ENCODE measurements around the gene NUCKS1. TPM values are rescaled to one million over a fixed set of nuclear protein-coding genes. Genes with fewer than 3 reads are reported as not detected.

Gene NUCKS1
- total RNA-seq, result 152 TPM

- Histone ChIP-seq H3K4me3 (ENCODE audit: low read length in 3 of 3) (peak within 1 kb of the TSS; percentile 84 to 93 (median 85)), H3K9me3 (ENCODE audit: control insufficient read depth in 3 of 3, low read length in 3 of 3) (no peaks in the 10 kb centered on the region), H3K4me1 (ENCODE audit: control insufficient read depth in 3 of 3, insufficient read depth in 3 of 3, low read length in 3 of 3) (peaks cover 17 to 19% (median 18%) of the 10 kb centered on the region in 3 donors), H3K27ac (ENCODE audit: low read depth, low read length) (peak within 1 kb of the TSS; percentile 96), H3K27me3 (ENCODE audit: control insufficient read depth in 3 of 3, insufficient read depth in 3 of 3, low read length in 3 of 3) (no peaks in the 10 kb centered on the region), H3K36me3 (ENCODE audit: control insufficient read depth in 3 of 3, insufficient read depth in 3 of 3, low read length in 3 of 3) (no peaks in the 10 kb centered on the region), H3K9ac (ENCODE audit: low read depth in 1 of 3, low read length in 3 of 3) (peak within 1 kb of the TSS; percentile 81 to 97 (median 89))
Measured at GRCh38 chr1:205750138-205751035, at the start of gene NUCKS1. TSS of gene NUCKS1 (minus strand) at chr1:205750182. CDS start at chr1:205749973, 209 bp downstream.

GRCh38 chr1:205798577-205798976 is 48.6 kb upstream of the NUCKS1 start:
- H3K27me3 ChIP-seq (ENCODE audit: control insufficient read depth in 3 of 3, insufficient read depth in 3 of 3, low read length in 3 of 3), result no peaks in the 10 kb centered on the region
- H3K9me3 ChIP-seq (ENCODE audit: control insufficient read depth in 3 of 3, low read length in 3 of 3), result no peaks in the 10 kb centered on the region
- H3K4me1 ChIP-seq (ENCODE audit: control insufficient read depth in 3 of 3, insufficient read depth in 3 of 3, low read length in 3 of 3), result peaks cover 4 to 11% (median 5%) of the 10 kb centered on the region in 3 donors
- no peak overlapping the region for H3K9ac ChIP-seq (ENCODE audit: low read depth in 1 of 3, low read length in 3 of 3)
- H3K27ac ChIP-seq (ENCODE audit: low read depth, low read length), result no peak overlapping the region
- no peak overlapping the region for H3K4me3 ChIP-seq (ENCODE audit: low read length in 3 of 3)
- peaks cover 62 to 70% (median 66%) of the 10 kb centered on the region in 3 donors for H3K36me3 ChIP-seq (ENCODE audit: control insufficient read depth in 3 of 3, insufficient read depth in 3 of 3, low read length in 3 of 3)

- H3K27ac ChIP-seq (ENCODE audit: low read depth, low read length), result no peak overlapping the region
- H3K4me1 ChIP-seq (ENCODE audit: control insufficient read depth in 3 of 3, insufficient read depth in 3 of 3, low read length in 3 of 3), result peaks cover 10 to 22% (median 14%) of the 10 kb centered on the region in 3 donors
- peaks cover 64 to 76% (median 72%) of the 10 kb centered on the region in 3 donors for H3K36me3 ChIP-seq (ENCODE audit: control insufficient read depth in 3 of 3, insufficient read depth in 3 of 3, low read length in 3 of 3)
Measured at GRCh38 chr1:205797168-205797567, 47.2 kb upstream of the NUCKS1 start.

GRCh38 chr1:205794011-205794730 is 44.2 kb upstream of the NUCKS1 start:
- no peaks in the 10 kb centered on the region for H3K27me3 ChIP-seq (ENCODE audit: control insufficient read depth in 3 of 3, insufficient read depth in 3 of 3, low read length in 3 of 3)
- no peak overlapping the region for H3K27ac ChIP-seq (ENCODE audit: low read depth, low read length)
- peaks cover 11 to 22% (median 11%) of the 10 kb centered on the region in 3 donors for H3K4me1 ChIP-seq (ENCODE audit: control insufficient read depth in 3 of 3, insufficient read depth in 3 of 3, low read length in 3 of 3)
- H3K9ac ChIP-seq (ENCODE audit: low read depth in 1 of 3, low read length in 3 of 3), result no peak overlapping the region
- no peak overlapping the region for H3K4me3 ChIP-seq (ENCODE audit: low read length in 3 of 3)
- H3K36me3 ChIP-seq (ENCODE audit: control insufficient read depth in 3 of 3, insufficient read depth in 3 of 3, low read length in 3 of 3), result peaks cover 73 to 79% (median 77%) of the 10 kb centered on the region in 3 donors
- no peaks in the 10 kb centered on the region for H3K9me3 ChIP-seq (ENCODE audit: control insufficient read depth in 3 of 3, low read length in 3 of 3)

More at GRCh38 chr1:205797168-205797567, 47.2 kb upstream of the NUCKS1 start:
- Histone ChIP-seq H3K9me3 (ENCODE audit: control insufficient read depth in 3 of 3, low read length in 3 of 3) (no peaks in the 10 kb centered on the region), H3K9ac (ENCODE audit: low read depth in 1 of 3, low read length in 3 of 3) (no peak overlapping the region), H3K4me3 (ENCODE audit: low read length in 3 of 3) (no peak overlapping the region), H3K27me3 (ENCODE audit: control insufficient read depth in 3 of 3, insufficient read depth in 3 of 3, low read length in 3 of 3) (no peaks in the 10 kb centered on the region)

GRCh38 chr1:205792961-205793673 is 43.1 kb upstream of the NUCKS1 start:
- H3K36me3 ChIP-seq (ENCODE audit: control insufficient read depth in 3 of 3, insufficient read depth in 3 of 3, low read length in 3 of 3), result peaks cover 62 to 69% (median 67%) of the 10 kb centered on the region in 3 donors
- no peak overlapping the region for H3K4me3 ChIP-seq (ENCODE audit: low read length in 3 of 3)
- H3K9me3 ChIP-seq (ENCODE audit: control insufficient read depth in 3 of 3, low read length in 3 of 3), result no peaks in the 10 kb centered on the region
- no peaks in the 10 kb centered on the region for H3K27me3 ChIP-seq (ENCODE audit: control insufficient read depth in 3 of 3, insufficient read depth in 3 of 3, low read length in 3 of 3)
- H3K27ac ChIP-seq (ENCODE audit: low read depth, low read length), result peak overlapping the region; percentile 34
- H3K9ac ChIP-seq (ENCODE audit: low read depth in 1 of 3, low read length in 3 of 3), result peak overlapping the region in 1 of 3 donors; percentile 62
- peaks cover 11 to 22% (median 11%) of the 10 kb centered on the region in 3 donors for H3K4me1 ChIP-seq (ENCODE audit: control insufficient read depth in 3 of 3, insufficient read depth in 3 of 3, low read length in 3 of 3)

- no peak overlapping the region for H3K27ac ChIP-seq (ENCODE audit: low read depth, low read length)
- peak overlapping the region in 1 of 3 donors; percentile 62 for H3K9ac ChIP-seq (ENCODE audit: low read depth in 1 of 3, low read length in 3 of 3)
Measured at GRCh38 chr1:205792481-205792881, 42.5 kb upstream of the NUCKS1 start.

GRCh38 chr1:205791568-205792180 is 41.7 kb upstream of the NUCKS1 start:
- no peak overlapping the region for H3K27ac ChIP-seq (ENCODE audit: low read depth, low read length)
- peaks cover 49 to 54% (median 53%) of the 10 kb centered on the region in 3 donors for H3K36me3 ChIP-seq (ENCODE audit: control insufficient read depth in 3 of 3, insufficient read depth in 3 of 3, low read length in 3 of 3)
- no peak overlapping the region for H3K4me3 ChIP-seq (ENCODE audit: low read length in 3 of 3)
- H3K9me3 ChIP-seq (ENCODE audit: control insufficient read depth in 3 of 3, low read length in 3 of 3), result no peaks in the 10 kb centered on the region
- no peaks in the 10 kb centered on the region for H3K27me3 ChIP-seq (ENCODE audit: control insufficient read depth in 3 of 3, insufficient read depth in 3 of 3, low read length in 3 of 3)
- H3K4me1 ChIP-seq (ENCODE audit: control insufficient read depth in 3 of 3, insufficient read depth in 3 of 3, low read length in 3 of 3), result peaks cover 11 to 24% (median 11%) of the 10 kb centered on the region in 3 donors
- peak overlapping the region in 1 of 3 donors; percentile 50 for H3K9ac ChIP-seq (ENCODE audit: low read depth in 1 of 3, low read length in 3 of 3)

More at GRCh38 chr1:205792481-205792881, 42.5 kb upstream of the NUCKS1 start:
- no peaks in the 10 kb centered on the region for H3K9me3 ChIP-seq (ENCODE audit: control insufficient read depth in 3 of 3, low read length in 3 of 3)
- H3K27me3 ChIP-seq (ENCODE audit: control insufficient read depth in 3 of 3, insufficient read depth in 3 of 3, low read length in 3 of 3), result no peaks in the 10 kb centered on the region
- no peak overlapping the region for H3K4me3 ChIP-seq (ENCODE audit: low read length in 3 of 3)
- peaks cover 11 to 22% (median 11%) of the 10 kb centered on the region in 3 donors for H3K4me1 ChIP-seq (ENCODE audit: control insufficient read depth in 3 of 3, insufficient read depth in 3 of 3, low read length in 3 of 3)
- peaks cover 57 to 63% (median 61%) of the 10 kb centered on the region in 3 donors for H3K36me3 ChIP-seq (ENCODE audit: control insufficient read depth in 3 of 3, insufficient read depth in 3 of 3, low read length in 3 of 3)

- no peaks in the 10 kb centered on the region for H3K9me3 ChIP-seq (ENCODE audit: control insufficient read depth in 3 of 3, low read length in 3 of 3)
- peaks cover 13 to 25% (median 20%) of the 10 kb centered on the region in 3 donors for H3K36me3 ChIP-seq (ENCODE audit: control insufficient read depth in 3 of 3, insufficient read depth in 3 of 3, low read length in 3 of 3)
- peaks cover 19 to 30% (median 22%) of the 10 kb centered on the region in 3 donors for H3K4me1 ChIP-seq (ENCODE audit: control insufficient read depth in 3 of 3, insufficient read depth in 3 of 3, low read length in 3 of 3)
- peak overlapping the region in 1 of 3 donors; percentile 17 for H3K9ac ChIP-seq (ENCODE audit: low read depth in 1 of 3, low read length in 3 of 3)
- H3K4me3 ChIP-seq (ENCODE audit: low read length in 3 of 3), result no peak overlapping the region
- H3K27me3 ChIP-seq (ENCODE audit: control insufficient read depth in 3 of 3, insufficient read depth in 3 of 3, low read length in 3 of 3), result no peaks in the 10 kb centered on the region
- no peak overlapping the region for H3K27ac ChIP-seq (ENCODE audit: low read depth, low read length)
Measured at GRCh38 chr1:205787287-205787916, 37.4 kb upstream of the NUCKS1 start.

GRCh38 chr1:205786601-205787000 is 36.6 kb upstream of the NUCKS1 start:
- H3K9ac ChIP-seq (ENCODE audit: low read depth in 1 of 3, low read length in 3 of 3), result no peak overlapping the region
- no peaks in the 10 kb centered on the region for H3K27me3 ChIP-seq (ENCODE audit: control insufficient read depth in 3 of 3, insufficient read depth in 3 of 3, low read length in 3 of 3)
- H3K36me3 ChIP-seq (ENCODE audit: control insufficient read depth in 3 of 3, insufficient read depth in 3 of 3, low read length in 3 of 3), result peaks cover 9 to 20% (median 16%) of the 10 kb centered on the region in 3 donors
- no peak overlapping the region for H3K27ac ChIP-seq (ENCODE audit: low read depth, low read length)
- no peak overlapping the region for H3K4me3 ChIP-seq (ENCODE audit: low read length in 3 of 3)
- no peaks in the 10 kb centered on the region for H3K9me3 ChIP-seq (ENCODE audit: control insufficient read depth in 3 of 3, low read length in 3 of 3)
- peaks cover 18 to 24% (median 19%) of the 10 kb centered on the region in 3 donors for H3K4me1 ChIP-seq (ENCODE audit: control insufficient read depth in 3 of 3, insufficient read depth in 3 of 3, low read length in 3 of 3)

Data from skeletal muscle tissue (tissue), 4 donors.